Measurements from ENCODE around the gene OTOL1.
"Not testable (repeated sequence)": the region's sequence is repeated elsewhere in the genome, so short reads cannot be mapped to it uniquely, and the experiment has no call there.

OTOL1 gene

GRCh38 chr3:161496508-161496907, at the start of gene OTOL1:
OTOL1 (plus strand) TSS chr3:161496808; CDS start chr3:161496808, 0 bp downstream.
- DNase-seq (ENCODE audit: low read depth, low spot score) = no peak

DNA sequence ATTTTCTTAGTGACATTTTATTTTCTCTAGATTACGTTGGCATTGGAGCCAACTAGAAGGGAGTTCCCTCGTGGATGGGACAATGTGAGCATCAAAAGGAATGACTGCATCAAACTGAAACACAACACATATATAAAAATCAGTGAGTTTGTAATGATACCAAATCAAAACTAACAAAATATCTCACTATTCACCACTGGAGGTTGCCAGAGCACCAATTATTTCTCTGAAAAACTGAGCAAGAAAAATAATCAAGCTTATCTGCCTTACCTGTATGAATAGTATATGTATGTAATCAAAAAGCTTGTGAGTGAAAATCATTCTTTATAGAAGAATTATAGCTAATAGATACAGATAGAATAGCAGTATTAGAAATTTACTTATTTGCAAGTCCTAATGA, 46.8 kb upstream of the OTOL1 start:
- DNase-seq (ENCODE audit: low read depth, low spot score) = no peak

DNA sequence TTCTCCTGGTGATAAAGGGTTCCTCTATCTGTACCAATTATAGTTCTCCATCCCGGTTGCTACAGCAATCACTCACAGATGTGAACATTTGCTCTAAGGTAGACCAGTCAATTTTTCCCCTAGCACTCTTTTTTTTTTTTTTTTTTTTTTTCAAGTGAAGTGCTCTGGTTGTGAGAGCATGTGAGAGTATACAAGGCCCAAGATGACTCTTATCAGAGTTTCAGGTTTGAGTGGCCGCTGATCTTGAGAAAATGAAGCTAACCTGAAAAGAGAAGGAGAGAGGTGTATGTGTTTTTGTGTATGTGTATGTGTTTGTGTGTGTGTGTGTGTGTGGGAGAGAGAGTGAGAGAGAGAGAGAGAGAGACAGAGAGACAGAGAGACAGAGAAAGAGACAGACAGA, 44.4 kb upstream of the OTOL1 start:
- DNase-seq (ENCODE audit: low read depth, low spot score) = no peak

DNA sequence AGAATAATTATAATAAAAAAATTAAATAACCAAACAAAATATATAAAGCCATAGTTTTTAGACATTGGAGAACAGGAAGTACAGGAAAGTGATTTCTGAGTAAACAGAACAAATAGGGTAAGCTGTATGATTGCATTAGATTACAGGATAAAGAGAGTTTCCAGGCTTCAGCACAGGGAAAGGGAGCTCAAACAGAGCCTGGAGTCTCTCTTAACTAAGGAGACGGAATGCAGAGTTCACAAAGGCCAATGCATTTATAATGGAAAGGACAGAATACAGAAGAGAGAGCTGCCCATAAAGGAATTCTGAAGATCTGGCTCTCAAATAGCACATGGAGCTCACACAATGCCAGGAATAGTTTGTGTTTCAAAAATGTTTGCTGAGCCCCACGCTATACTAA, 42.0 kb upstream of the OTOL1 start:
- no peak for DNase-seq (ENCODE audit: low read depth, low spot score)

DNA sequence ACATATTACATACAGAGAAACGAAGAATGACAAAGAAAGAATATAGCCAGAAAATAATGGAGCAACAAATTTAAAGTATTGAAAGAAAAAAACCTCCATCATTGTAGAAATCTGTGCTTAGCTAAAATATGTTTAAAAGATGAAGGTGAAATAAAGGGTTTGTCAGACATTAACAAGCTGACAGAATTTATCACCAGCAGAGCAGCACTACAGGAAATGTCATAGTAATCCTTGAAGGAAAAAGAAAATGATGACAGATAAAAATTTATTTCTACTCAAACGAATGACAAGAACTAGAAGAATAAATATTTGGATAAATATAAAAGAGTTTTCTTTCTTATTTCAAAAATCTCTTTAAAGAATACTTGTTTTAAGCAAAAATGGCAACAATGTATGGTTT, 40.6 kb upstream of the OTOL1 start:
- no peak for DNase-seq (ENCODE audit: low read depth, low spot score)

GRCh38 chr3:161462138-161462537, 34.5 kb upstream of the OTOL1 start:
- no peak for DNase-seq (ENCODE audit: low read depth, low spot score)

DNA sequence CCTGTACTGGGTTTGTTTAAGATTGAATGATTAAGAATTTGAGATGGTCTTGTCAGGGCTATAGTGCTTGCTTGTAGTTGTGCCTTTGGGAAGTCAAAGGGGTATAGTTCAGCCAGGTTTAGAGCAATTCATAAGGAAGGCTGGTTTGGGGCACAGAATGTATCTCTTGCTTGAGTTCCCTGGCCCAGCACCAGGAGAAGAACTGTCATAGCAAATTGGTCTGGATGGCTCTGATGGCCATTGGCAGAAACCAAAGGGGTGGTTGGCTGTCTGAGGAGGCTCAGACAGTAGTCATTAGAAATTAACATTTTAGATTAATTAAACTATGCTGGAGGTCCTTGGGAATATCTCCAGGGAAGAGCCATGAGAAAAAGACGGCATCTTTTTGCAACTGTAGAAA, 25.4 kb upstream of the OTOL1 start:
- DNase-seq (ENCODE audit: low read depth, low spot score) = no peak

GRCh38 chr3:161474139-161474538, 22.5 kb upstream of the OTOL1 start:
- no peak for DNase-seq (ENCODE audit: low read depth, low spot score)

GRCh38 chr3:161474741-161475140, 21.9 kb upstream of the OTOL1 start:
- DNase-seq (ENCODE audit: low read depth, low spot score) = no peak

GRCh38 chr3:161475206-161475605, 21.4 kb upstream of the OTOL1 start:
- no peak for DNase-seq (ENCODE audit: low read depth, low spot score)

DNA sequence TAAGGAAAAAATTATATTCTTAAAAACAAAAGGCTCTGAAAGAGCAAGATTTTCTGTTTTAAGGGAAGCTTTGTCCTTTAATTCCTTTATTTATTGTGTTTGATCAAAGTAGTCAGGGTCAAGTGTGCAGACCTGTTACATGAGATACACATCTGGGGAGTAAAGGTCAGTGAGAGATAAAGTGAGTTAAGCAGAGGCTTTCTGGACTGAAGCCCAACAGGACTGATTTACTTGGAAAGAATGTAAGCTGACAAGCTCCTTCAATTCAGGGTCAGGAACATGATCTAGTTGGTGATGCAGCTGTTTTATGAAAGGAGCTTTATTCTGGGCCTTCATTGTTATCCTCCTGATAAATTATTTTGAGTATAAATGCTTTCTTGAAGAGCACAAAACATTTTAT, 20.7 kb upstream of the OTOL1 start:
- no peak for DNase-seq (ENCODE audit: low read depth, low spot score)

- no peak for DNase-seq (ENCODE audit: low read depth, low spot score)
Measured at GRCh38 chr3:161484226-161484625, 12.4 kb upstream of the OTOL1 start.

- DNase-seq (ENCODE audit: low read depth, low spot score) = not testable (repeated sequence)
Measured at GRCh38 chr3:161488284-161488683, 8.3 kb upstream of the OTOL1 start.

GRCh38 chr3:161489395-161489794, 7.2 kb upstream of the OTOL1 start:
- DNase-seq (ENCODE audit: low read depth, low spot score) = no peak

DNA sequence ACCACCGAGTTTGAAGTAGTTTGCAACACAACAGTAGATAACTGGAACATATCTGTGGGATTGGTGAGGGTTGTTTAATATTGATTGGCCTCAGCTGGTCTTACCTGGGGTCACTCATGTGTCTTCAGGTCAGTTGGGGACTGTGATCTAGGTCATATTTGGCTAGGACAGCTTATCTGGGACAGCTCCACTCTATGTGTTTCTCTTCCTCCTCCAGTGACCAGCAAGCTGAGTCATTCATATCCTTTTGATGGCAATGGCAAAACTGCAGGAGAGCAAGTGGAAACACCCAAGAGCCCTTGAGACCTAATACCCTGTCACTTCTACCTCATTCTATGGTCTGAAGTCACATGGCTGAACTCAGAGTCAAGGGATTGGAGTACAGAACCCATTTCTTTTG, 5.8 kb upstream of the OTOL1 start:
- not testable (repeated sequence) for DNase-seq (ENCODE audit: low read depth, low spot score)

DNA sequence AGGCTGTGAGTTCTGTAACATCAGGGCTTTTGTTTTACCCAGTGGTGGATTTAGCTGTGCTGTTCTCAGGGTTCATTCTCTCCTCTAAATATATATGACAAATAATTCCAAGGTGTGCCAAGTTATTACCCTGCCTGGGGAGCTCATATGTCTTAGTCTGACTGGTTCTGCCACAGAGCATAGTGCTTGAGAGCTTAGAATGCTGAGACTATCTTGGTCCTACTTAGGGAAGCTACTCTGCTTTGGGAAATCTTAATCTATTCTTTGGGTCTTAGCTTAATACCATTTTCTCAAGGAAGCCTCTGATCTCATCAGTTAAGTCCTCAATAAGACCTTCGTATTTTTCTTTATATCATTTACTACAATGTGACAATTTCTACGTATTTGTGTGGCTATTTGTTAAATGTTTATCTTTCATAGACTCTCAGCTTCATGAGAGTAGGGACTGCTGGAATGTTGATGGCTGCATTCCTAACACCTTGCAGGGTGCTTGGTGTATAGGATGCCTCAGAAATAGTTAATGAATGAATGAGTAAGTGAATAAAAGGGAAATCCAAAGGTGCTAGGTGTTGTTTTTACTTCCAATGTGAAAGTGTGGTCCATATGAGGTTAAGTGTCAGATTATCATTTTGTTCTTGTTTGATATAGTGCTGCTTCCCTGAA, 1.8 kb downstream of the OTOL1 start:
- DNase-seq (ENCODE audit: low read depth, low spot score) = no peak

DNA sequence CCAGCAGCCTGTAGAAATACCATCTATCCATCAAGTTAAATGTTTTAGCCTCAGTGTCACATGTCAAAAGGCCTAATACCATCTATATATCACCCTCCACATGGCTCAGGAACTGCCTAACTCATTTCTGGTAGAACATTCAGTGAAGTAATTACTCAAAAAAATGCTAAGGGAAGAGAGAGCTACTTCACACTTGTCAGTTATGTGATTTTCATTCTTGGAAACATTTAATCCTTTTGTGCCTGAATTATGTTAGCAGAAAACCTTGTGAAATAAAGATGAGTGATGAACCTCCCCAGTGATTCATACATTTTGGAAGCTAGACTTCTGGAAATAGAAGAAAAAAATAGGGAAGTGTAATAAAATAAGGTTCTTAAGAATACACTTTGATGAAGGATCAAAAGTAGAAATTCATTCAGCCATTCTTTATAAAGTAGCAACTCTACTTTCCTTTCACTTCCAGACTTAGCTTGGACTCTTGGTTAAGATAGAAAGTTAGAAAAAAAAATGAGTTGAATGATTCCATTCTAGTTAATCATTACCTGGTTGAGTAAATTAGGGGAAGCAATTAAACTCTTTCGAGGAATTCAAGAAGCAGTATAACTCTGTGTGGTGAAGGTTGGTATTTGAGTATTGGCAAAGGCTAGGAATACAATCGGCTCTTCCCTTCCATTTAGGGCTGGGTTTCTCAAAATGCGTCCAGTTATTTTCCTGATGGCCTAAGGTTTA, 3.6 kb downstream of the OTOL1 start:
- no peak for DNase-seq (ENCODE audit: low read depth, low spot score)

DNA sequence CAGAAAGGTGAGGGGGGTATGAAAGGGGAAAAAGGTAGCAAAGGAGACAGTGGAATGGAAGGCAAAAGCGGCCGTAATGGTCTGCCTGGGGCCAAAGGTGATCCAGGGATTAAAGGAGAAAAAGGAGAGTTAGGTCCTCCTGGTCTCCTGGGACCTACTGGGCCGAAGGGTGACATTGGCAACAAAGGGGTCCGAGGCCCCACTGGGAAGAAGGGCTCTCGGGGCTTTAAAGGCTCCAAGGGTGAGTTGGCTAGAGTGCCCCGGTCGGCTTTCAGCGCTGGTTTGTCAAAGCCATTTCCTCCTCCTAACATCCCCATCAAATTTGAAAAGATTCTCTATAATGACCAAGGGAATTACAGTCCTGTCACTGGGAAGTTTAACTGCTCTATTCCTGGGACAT, 6.7 kb downstream of the OTOL1 start:
- DNase-seq (ENCODE audit: low read depth, low spot score) = no peak

DNA sequence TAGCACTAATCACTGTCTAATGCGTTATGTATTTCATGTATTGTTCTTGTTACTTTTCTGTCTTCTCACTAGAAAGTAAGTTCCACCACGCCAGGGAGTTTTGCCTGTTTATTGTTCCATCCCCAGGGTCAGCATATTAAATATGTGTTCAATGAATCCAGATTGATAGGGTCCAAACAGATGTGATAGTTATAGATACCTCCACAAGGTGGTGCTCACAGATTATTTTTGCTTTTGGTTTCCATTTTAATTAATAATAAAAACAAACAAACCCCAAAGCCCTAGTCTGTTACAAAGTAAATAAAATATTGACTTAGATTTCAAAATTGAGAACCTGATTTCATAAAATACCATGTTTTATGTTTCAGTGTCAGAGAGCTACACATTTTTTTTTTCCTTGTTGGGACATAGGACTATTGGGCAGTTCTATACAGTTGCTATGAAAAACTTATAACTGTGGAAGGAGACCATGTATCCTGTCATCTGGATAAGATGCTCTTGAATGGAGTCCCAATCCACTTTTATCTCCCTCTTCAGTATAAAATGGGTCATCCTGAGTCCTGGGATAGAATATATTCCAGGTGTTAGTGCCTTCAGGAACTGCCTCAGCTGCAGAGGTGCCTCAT, 12.4 kb downstream of the OTOL1 start:
- DNase-seq (ENCODE audit: low read depth, low spot score) = no peak

GRCh38 chr3:161510510-161511260, 14.1 kb downstream of the OTOL1 start:
- DNase-seq (ENCODE audit: low read depth, low spot score) = no peak

GRCh38 chr3:161523916-161524315, 27.3 kb downstream of the OTOL1 start:
- DNase-seq (ENCODE audit: low read depth, low spot score) = no peak

DNA sequence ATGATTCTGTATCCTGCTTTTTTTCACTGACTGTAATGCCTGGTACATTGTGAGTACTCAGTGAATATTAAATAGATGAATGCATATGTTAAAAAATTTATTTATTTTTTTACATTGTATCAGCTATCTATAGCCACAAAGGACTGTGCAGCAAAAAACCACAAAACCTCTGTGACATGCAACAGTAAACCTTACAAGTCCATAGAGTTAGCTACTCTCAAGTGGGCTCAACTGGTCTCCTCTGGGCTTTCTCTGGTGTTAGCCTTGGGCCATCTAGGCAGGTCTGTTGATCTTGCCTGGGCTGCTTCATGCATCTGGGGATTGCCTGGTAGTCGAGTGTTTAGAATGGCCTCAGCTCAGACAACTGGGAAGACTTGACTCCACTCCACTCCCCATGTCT, 35.3 kb downstream of the OTOL1 start:
- no peak for DNase-seq (ENCODE audit: low read depth, low spot score)

Data from iPS DF 19.7 (cell line).